Fibroblast of lung (primary cell): ENCODE measurements around the gene TSTD2. TPM values are rescaled to one million over a fixed set of nuclear protein-coding genes. Genes with fewer than 3 reads are reported as not detected.
"Not testable (repeated sequence)": the region's sequence is repeated elsewhere in the genome, so short reads cannot be mapped to it uniquely, and the experiment has no call there.

Experiments
- DNase-seq, 2 donors: peaks; one replicate each; pipeline versions ENCODE4 v3.0.0 to v3.0.0-alpha.2; 2010; ENCODE audit warnings: low read depth in 2 of 2
- H2AFZ ChIP-seq: 2 replicates; pipeline ENCODE4 v1.5.1; 2012; ENCODE audit warnings: low read length, control low read depth, inconsistent platforms
- H3K27ac ChIP-seq: 2 replicates; pipeline ENCODE4 v1.5.1; 2011; ENCODE audit warnings: low read length, control low read depth; ENCODE audit not compliant: insufficient read depth
- H3K27me3 ChIP-seq: 2 replicates; pipeline ENCODE4 v1.5.1; 2011; ENCODE audit warnings: mild to moderate bottlenecking, low read length; ENCODE audit not compliant: control insufficient read depth, insufficient read depth
- H3K36me3 ChIP-seq: 2 replicates; pipeline ENCODE4 v1.5.1; 2011; ENCODE audit warnings: low read length; ENCODE audit not compliant: control insufficient read depth, insufficient read depth
- H3K4me1 ChIP-seq: 2 replicates; pipeline ENCODE4 v1.5.1; 2011; ENCODE audit warnings: low read length; ENCODE audit not compliant: control insufficient read depth, insufficient read depth; ENCODE audit errors: extremely low read depth
- H3K4me2 ChIP-seq: 2 replicates; pipeline ENCODE4 v1.5.1; 2011; ENCODE audit warnings: low read length, control low read depth; ENCODE audit not compliant: insufficient read depth; ENCODE audit errors: extremely low read depth
- H3K4me3 ChIP-seq, 4 experiments: fragments of 200-600 bp in 1 of 4; sonication (generic) in 1 of 4; replicated peaks in 1 of 4; 2 replicates each; pipeline ENCODE4 v1.5.1; 2011 to 2016; ENCODE audit warnings: low read length in 4 of 4, low read depth in 3 of 4, mild to moderate bottlenecking in 3 of 4, control low read depth in 2 of 4, inconsistent platforms in 1 of 4, mixed read lengths in 1 of 4; ENCODE audit not compliant: insufficient read depth in 1 of 4; ENCODE audit errors: control extremely low read depth in 1 of 4
- H3K79me2 ChIP-seq: 2 replicates; pipeline ENCODE4 v1.5.1; 2012; ENCODE audit warnings: mild to moderate bottlenecking, low read length, inconsistent platforms; ENCODE audit not compliant: control insufficient read depth, insufficient read depth
- H3K9ac ChIP-seq: 2 replicates; pipeline ENCODE4 v1.5.1; 2011; ENCODE audit warnings: mild to moderate bottlenecking, low read length, control low read depth; ENCODE audit not compliant: insufficient read depth
- H3K9me3 ChIP-seq: 2 replicates; pipeline ENCODE4 v1.5.1; 2012; ENCODE audit warnings: low read depth, low read length; ENCODE audit not compliant: control insufficient read depth, insufficient read depth
- H4K20me1 ChIP-seq: 2 replicates; pipeline ENCODE4 v1.5.1; 2011; ENCODE audit warnings: low read length; ENCODE audit not compliant: control insufficient read depth, insufficient read depth; ENCODE audit errors: extremely low read depth
- CTCF ChIP-seq, 2 donors: IDR thresholded peaks in 1 of 2; conservative IDR thresholded peaks in 1 of 2; 1 replicate in 1 of 2; 2 replicates in 1 of 2; pipeline ENCODE4 v1.5.1; 2011 to 2012; ENCODE audit warnings: low read length in 2 of 2, control low read depth in 1 of 2, inconsistent platforms in 1 of 2, low read depth in 1 of 2, mild to moderate bottlenecking in 1 of 2
- EZH2 ChIP-seq: IDR thresholded peaks from 2 replicates; pipeline ENCODE4 v1.5.1; 2012; ENCODE audit warnings: low read length, control low read depth, mild to moderate bottlenecking; ENCODE audit errors: missing control alignments
- polyA plus RNA-seq, 2 donors: library from polyadenylated mRNA; depleted of rRNA in 1 of 2; stranded (reverse) in 1 of 2; unstranded in 1 of 2; fragments of >200 nt; gene quantifications; 2 replicates each; pipeline ENCODE4 v1.2.1, GENCODE V29; 2011 to 2012; ENCODE audit warnings: missing spikeins in 1 of 2
- total RNA-seq: library from RNA; depleted of rRNA; stranded (reverse); fragments of >200 nt; gene quantifications from 2 replicates; pipeline ENCODE4 v1.2.1, GENCODE V29; 2014

TSTD2 gene
- total and polyA plus RNA-seq, 2 donors (not counting 1 experiment from before 2014, with no cell fraction given): 15.9 to 20.1 TPM

GRCh38 chr9:97593960-97594359 lies 39.2 kb downstream of the TSTD2 start:
- H3K27ac ChIP-seq: no peak overlapping the region
- no peak overlapping the region for H3K4me2 ChIP-seq
- H3K79me2 ChIP-seq: no peaks in the 10 kb centered on the region
- no peak overlapping the region for H3K9ac ChIP-seq
- TF ChIP-seq EZH2: no peak
- TF ChIP-seq CTCF (conservative IDR thresholded peaks at IDR 0.05 in 1 of 2, IDR thresholded peaks at IDR 0.05 in 1 of 2; ENCODE audit: low read depth in 1 of 2, low read length in 2 of 2): no peak
- H3K9me3 ChIP-seq: no peaks in the 10 kb centered on the region
- DNase-seq: no peak
- no peaks in the 10 kb centered on the region for H3K36me3 ChIP-seq
- no peaks in the 10 kb centered on the region for H3K4me1 ChIP-seq
- H3K4me3 ChIP-seq: no peak overlapping the region
- no peak overlapping the region for H2AFZ ChIP-seq
- H4K20me1 ChIP-seq: no peaks in the 10 kb centered on the region
- no peaks in the 10 kb centered on the region for H3K27me3 ChIP-seq

- Histone ChIP-seq H3K4me1 (no peaks in the 10 kb centered on the region), H4K20me1 (no peaks in the 10 kb centered on the region), H3K79me2 (no peaks in the 10 kb centered on the region), H3K36me3 (no peaks in the 10 kb centered on the region), H3K4me2 (no peak overlapping the region), H3K9ac (no peak overlapping the region), H3K27ac (no peak overlapping the region), H3K27me3 (no peaks in the 10 kb centered on the region), H3K4me3 (no peak overlapping the region), H2AFZ (no peak overlapping the region), H3K9me3 (no peaks in the 10 kb centered on the region)
- DNase-seq: no peak
- TF ChIP-seq CTCF (conservative IDR thresholded peaks at IDR 0.05 in 1 of 2, IDR thresholded peaks at IDR 0.05 in 1 of 2; ENCODE audit: low read depth in 1 of 2, low read length in 2 of 2) (no peak), EZH2 (no peak)
Measured at GRCh38 chr9:97592126-97592525, 41.0 kb downstream of the TSTD2 start.

- Histone ChIP-seq H4K20me1 (no peaks in the 10 kb centered on the region), H2AFZ (no peak overlapping the region), H3K36me3 (no peaks in the 10 kb centered on the region), H3K4me3 (no peak overlapping the region), H3K9ac (no peak overlapping the region), H3K27ac (no peak overlapping the region), H3K79me2 (no peaks in the 10 kb centered on the region), H3K4me2 (no peak overlapping the region), H3K9me3 (no peaks in the 10 kb centered on the region), H3K4me1 (no peaks in the 10 kb centered on the region), H3K27me3 (no peaks in the 10 kb centered on the region)
- DNase-seq: no peak
- TF ChIP-seq CTCF (conservative IDR thresholded peaks at IDR 0.05 in 1 of 2, IDR thresholded peaks at IDR 0.05 in 1 of 2; ENCODE audit: low read depth in 1 of 2, low read length in 2 of 2): no peak
- TF ChIP-seq EZH2: no peak
Measured at GRCh38 chr9:97591535-97591934, 41.6 kb downstream of the TSTD2 start.

DNA sequence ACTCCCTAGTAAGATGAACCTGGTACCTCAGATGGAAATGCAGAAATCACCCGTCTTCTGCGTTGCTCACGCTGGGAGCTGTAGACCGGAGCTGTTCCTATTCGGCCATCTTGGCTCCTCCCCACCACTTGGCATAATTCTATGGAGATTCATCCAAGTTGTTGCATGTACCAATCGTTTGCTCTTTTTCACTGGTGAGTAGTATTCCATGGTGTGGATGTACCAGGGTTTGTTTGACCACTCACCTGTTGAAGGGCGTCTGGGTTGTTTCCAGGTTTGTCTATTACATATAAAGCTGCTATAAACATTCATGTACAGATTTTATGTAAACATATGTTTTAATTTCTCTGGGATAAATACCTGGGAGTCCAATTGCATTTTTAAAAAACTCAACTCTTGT lies 46.3 kb downstream of the TSTD2 start:
- not testable (repeated sequence) for H3K36me3 ChIP-seq, H3K9ac ChIP-seq

GRCh38 chr9:97584778-97585177 lies 48.4 kb downstream of the TSTD2 start:
- H4K20me1 ChIP-seq, H3K27me3 ChIP-seq, H2AFZ ChIP-seq, H3K36me3 ChIP-seq, H3K79me2 ChIP-seq, H3K4me1 ChIP-seq, H3K4me3 ChIP-seq, DNase-seq, H3K9ac ChIP-seq, H3K27ac ChIP-seq, H3K4me2 ChIP-seq, H3K9me3 ChIP-seq: not testable (repeated sequence)

More for the DNA sequence above, 46.3 kb downstream of the TSTD2 start:
- not testable (repeated sequence) for H3K79me2 ChIP-seq, H4K20me1 ChIP-seq, H2AFZ ChIP-seq, H3K27me3 ChIP-seq, H3K9me3 ChIP-seq, H3K27ac ChIP-seq, H3K4me2 ChIP-seq, H3K4me3 ChIP-seq, DNase-seq, H3K4me1 ChIP-seq
